ENCODE results near the gene HSPBP1.

The HSPBP1 gene

GRCh38 chr19:55220525-55220924 is 59.4 kb downstream of the HSPBP1 start:
- no peak for DNase-seq (ENCODE audit: low read depth in 2 of 2, low spot score in 1 of 2)

GRCh38 chr19:55216461-55217198 is 63.3 kb downstream of the HSPBP1 start:
- peak in 1 of 2 donors; percentile 12 for DNase-seq (ENCODE audit: low read depth in 2 of 2, low spot score in 1 of 2)

GRCh38 chr19:55213547-55213946 is 66.4 kb downstream of the HSPBP1 start:
- no peak for DNase-seq (ENCODE audit: low read depth in 2 of 2, low spot score in 1 of 2)

GRCh38 chr19:55212447-55212846 is 67.5 kb downstream of the HSPBP1 start:
- peak in 1 of 2 donors; percentile 9 for DNase-seq (ENCODE audit: low read depth in 2 of 2, low spot score in 1 of 2)
